WTC11 (cell line): ENCODE measurements around the gene TDP1.

Source experiments
- CREB1 ChIP-seq: sonication (generic); formaldehyde crosslinking; IDR thresholded peaks from 2 replicates; pipeline ENCODE4 v1.8.0; 2023; ENCODE audit warnings: mild to moderate bottlenecking, missing genetic modification reagents
- CREM ChIP-seq: sonication (generic); formaldehyde crosslinking; IDR thresholded peaks from 2 replicates; pipeline ENCODE4 v1.8.1; 2022; ENCODE audit warnings: mild to moderate bottlenecking, missing genetic modification reagents, moderate library complexity

- no peak for TF ChIP-seq CREM (CRISPR knock-in tag)
- TF ChIP-seq CREB1 (CRISPR knock-in tag): no peak
These were observed 3.2 kb upstream of the TDP1 start for GRCh38 chr14:89952576-89952975.
